Fibroblast of the aortic adventitia (primary cell): ENCODE measurements around the gene TNRC18. TPM values are rescaled to one million over a fixed set of nuclear protein-coding genes. Genes with fewer than 3 reads are reported as not detected.

Source experiments
- DNase-seq: peaks from one replicate; pipeline ENCODE4 v3.0.0-alpha.2; 2010; ENCODE audit warnings: low read depth
- H3K4me3 ChIP-seq: 2 replicates; pipeline ENCODE4 v1.5.1; 2011; ENCODE audit warnings: low read depth, mild to moderate bottlenecking, control low read depth, low read length, moderate library complexity
- CTCF ChIP-seq: IDR thresholded peaks from 2 replicates; pipeline ENCODE4 v1.5.1; 2011; ENCODE audit warnings: mild to moderate bottlenecking, low read length, control low read depth, inconsistent platforms; ENCODE audit not compliant: insufficient read depth
- total RNA-seq: library from RNA; depleted of rRNA; stranded (reverse); fragments of >200 nt; gene quantifications from 2 replicates; pipeline ENCODE4 v1.2.3, GENCODE V29; 2012; ENCODE audit warnings: low replicate concordance

The TNRC18 gene
- total RNA-seq, 1 donor: 57.8 TPM

- no peak for DNase-seq
- no peak for TF ChIP-seq CTCF
- H3K4me3 ChIP-seq: no peak overlapping the region
Observed at GRCh38 chr7:5348134-5349004, 75.3 kb downstream of the TNRC18 start.

GRCh38 chr7:5345671-5346070 lies 78.0 kb downstream of the TNRC18 start:
- no peak overlapping the region for H3K4me3 ChIP-seq
- DNase-seq: no peak
- TF ChIP-seq CTCF: no peak

GRCh38 chr7:5345171-5345570 lies 78.5 kb downstream of the TNRC18 start:
- DNase-seq: no peak
- no peak for TF ChIP-seq CTCF

GRCh38 chr7:5344342-5344741 lies 79.3 kb downstream of the TNRC18 start:
- DNase-seq: no peak
- no peak for TF ChIP-seq CTCF
- no peak overlapping the region for H3K4me3 ChIP-seq

More at GRCh38 chr7:5345171-5345570, 78.5 kb downstream of the TNRC18 start:
- H3K4me3 ChIP-seq: no peak overlapping the region

- H3K4me3 ChIP-seq: no peak overlapping the region
- no peak for TF ChIP-seq CTCF
- no peak for DNase-seq
Observed at GRCh38 chr7:5343884-5344283, 79.8 kb downstream of the TNRC18 start.

GRCh38 chr7:5342631-5343030 lies 81.0 kb downstream of the TNRC18 start:
- no peak for DNase-seq
- H3K4me3 ChIP-seq: no peak overlapping the region
- no peak for TF ChIP-seq CTCF
